GM15510 (cell line): ENCODE results near the gene CBR3.

Experiments used
- POLR2A ChIP-seq: IDR thresholded peaks from 3 replicates; pipeline ENCODE4 v1.6.1; 2011; ENCODE audit warnings: borderline replicate concordance; ENCODE audit not compliant: insufficient read length; ENCODE audit errors: extremely low read depth

CBR3 gene

GRCh38 chr21:36141513-36141925 lies 6.6 kb downstream of the CBR3 start:
- TF ChIP-seq POLR2A: no peak

DNA sequence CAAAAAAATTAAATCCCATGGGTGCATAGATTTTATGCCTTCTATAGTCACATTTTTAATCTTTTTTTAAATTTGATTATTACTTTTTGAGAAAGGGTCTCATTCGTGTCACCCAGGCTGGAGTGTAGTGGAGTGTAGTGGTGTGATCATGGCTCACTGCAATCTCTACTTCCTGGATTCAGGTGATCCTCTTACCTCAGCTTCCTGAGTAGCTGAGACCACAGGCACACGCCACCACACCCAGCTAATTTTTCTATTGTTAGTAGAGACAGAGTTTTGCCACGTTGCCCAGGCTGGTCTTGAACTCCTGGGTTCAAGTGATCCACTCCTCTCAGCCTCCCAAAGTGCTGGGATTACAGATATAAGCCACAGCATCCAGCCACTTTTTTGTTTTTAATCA lies 10.4 kb downstream of the CBR3 start:
- TF ChIP-seq POLR2A: no peak

GRCh38 chr21:36147911-36148310 lies 13.0 kb downstream of the CBR3 start:
- no peak for TF ChIP-seq POLR2A

DNA sequence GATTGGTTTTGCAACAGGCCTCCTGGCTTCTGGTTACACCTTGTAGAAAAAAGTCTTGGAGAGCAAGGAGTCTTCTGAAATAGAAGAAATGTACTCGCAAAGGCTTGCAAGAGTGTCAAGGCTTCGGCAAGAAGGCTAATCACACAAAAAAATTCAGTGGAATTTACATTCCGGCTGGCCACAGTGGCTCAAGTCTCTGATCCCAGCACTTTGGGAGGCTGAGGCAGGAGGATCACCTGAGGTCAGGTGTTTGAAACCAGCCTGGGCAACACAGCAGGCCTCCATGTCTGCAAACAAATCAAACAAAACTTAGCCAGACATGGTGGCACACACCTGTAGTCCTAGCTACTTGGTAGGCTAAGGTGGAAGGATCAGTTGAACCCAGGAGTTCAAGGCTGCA lies 14.0 kb downstream of the CBR3 start:
- TF ChIP-seq POLR2A: no peak

- TF ChIP-seq POLR2A: peak; percentile 24
These were observed 15.2 kb downstream of the CBR3 start for GRCh38 chr21:36149788-36150711.

DNA sequence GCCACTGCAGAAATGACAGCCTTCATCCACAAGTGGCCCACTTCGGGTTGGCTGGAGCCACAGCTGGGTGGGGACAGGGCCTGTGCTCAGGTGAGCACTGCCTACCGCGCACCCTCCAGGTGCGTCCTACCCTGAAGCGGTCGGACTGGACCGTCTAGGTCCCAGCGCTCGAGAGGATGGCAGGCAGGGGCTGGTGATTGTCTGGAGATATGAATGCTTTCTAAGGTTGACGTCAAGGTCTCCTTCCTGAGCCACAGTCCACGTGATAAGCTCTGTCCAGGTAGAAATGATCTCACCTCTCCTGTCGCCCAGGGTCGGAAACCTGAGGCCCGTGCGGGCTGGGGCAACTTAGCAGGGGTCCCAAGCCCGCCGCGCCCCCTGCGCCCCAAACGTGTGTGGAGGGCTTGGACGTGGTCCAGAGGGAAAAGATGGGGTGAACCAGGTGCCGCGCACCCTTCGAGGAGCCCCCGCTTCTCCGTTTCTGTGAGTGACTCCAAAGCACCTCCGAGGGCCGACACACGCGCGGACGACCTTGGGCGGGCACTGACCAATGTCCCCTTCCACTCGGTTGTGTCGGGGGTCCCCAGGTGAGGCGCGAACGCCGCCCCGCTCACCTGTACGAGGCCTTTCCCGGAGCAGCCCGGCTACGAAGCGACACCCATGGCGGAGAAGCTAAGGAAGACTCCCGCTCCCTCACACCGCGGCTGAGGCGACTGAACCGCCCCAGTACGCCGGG lies 20.9 kb downstream of the CBR3 start:
- peak; percentile 29 for TF ChIP-seq POLR2A

- TF ChIP-seq POLR2A: no peak
These were observed 21.5 kb downstream of the CBR3 start for GRCh38 chr21:36156339-36156814.

- TF ChIP-seq POLR2A: peak; percentile 61
These were observed 22.2 kb downstream of the CBR3 start, which contains the start of gene DOP1B for GRCh38 chr21:36156815-36157670. TSS of gene DOP1B (plus strand) at chr21:36156824. CDS start at chr21:36164734, 7,910 bp downstream.

GRCh38 chr21:36159356-36159921 lies 24.6 kb downstream of the CBR3 start:
- no peak for TF ChIP-seq POLR2A

DNA sequence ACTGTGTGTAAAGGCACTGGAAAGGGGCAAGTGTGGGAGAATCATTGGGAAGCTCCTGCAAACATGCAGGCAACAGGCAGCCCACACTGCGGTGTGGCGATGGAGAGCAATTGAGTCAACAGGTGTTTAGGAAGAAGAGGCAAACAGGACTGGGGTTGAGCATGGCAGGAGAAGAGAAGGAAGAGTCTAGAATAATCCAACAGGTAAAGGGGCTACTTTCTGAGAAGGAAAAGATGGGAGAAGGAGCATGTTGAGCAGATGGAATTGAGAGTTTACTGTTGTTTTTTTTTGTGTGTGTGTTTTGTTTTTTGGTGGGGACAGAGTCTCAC lies 25.9 kb downstream of the CBR3 start:
- no peak for TF ChIP-seq POLR2A

DNA sequence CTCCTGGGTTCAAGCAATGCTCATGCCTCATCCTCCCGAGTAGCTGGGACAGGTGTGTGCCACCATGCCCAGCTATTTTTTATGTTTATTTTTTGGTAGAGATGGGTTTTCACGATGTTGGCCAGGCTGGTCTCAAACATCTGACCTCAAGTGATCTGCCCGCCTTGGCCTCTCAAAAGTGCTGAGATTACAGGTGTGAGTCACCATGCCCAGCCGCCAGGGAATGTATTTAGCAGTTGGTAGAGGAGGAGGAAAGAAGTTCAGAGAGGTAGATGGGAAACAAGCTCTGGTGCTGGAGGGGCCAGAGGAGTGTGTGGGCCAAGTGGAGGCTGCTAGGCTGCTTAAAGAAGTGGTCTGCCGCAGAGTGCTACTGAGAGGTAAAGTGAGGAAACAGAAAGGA lies 27.8 kb downstream of the CBR3 start:
- no peak for TF ChIP-seq POLR2A

DNA sequence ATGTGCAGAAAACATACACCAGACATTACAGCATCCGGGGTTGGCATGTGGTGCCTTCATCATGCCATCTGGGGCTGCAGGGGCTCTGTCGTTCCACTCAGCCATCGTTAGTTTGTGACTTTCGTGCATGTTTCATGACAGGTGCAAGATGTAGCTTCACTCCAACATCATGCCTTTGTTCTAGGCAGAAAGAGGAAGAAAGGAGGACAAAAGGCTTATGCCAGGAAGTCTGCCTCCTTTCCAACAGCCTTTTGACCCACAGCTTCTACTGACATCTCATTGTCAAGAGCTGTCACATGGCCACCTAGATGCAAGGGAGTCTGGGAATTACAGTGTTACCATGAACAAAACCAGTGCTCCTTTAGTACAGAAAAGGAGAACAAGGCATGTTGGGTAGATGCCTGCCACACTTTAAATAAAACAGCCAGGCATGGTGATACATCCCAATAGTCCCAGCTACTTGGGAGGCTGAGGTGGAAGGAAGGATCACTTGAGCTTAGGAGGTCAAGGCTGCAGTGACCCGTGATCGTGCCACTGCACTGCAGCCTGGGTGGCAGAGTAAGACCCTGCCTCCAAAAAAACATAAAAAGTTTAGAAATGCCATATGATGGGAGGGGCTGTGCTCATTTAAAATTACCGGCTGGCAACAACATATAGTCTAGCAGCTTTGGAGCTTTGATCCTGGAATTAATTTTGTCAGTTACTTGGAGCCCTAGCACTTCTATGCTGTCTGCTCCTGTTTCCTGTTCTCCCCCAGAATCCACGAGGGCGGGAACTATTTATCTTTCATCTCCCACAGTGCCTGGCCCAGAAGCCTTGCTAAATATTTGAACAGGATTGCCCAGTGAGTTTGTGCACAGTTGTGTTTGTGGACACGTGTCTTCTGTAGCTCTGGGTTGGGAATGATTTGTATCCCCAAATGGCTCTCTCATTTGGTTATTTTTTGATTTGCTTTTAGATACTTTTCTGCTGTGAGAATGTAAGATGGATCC lies 29.2 kb downstream of the CBR3 start:
- TF ChIP-seq POLR2A: no peak

- TF ChIP-seq POLR2A: no peak
These were observed 30.5 kb downstream of the CBR3 start for GRCh38 chr21:36165356-36165755.

DNA sequence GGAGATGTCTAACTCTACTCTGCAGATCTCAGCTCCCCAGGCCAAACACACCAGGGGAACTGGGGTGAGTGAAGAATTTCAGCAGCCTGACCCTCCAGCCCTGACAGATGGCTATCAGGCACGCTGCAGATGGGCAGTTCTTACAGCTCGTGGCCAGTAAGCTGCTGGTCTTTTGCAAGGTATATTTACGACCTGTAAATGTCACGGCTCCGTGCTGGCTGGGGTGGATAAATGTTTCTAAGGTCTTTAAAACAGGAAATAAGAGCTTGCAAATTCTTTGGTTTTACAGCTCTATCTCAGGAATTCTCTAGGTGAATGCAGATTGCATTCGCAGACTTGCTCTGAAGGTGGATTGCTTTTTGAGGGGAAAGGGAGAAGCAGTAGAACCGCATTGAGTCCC lies 31.8 kb downstream of the CBR3 start:
- TF ChIP-seq POLR2A: no peak

DNA sequence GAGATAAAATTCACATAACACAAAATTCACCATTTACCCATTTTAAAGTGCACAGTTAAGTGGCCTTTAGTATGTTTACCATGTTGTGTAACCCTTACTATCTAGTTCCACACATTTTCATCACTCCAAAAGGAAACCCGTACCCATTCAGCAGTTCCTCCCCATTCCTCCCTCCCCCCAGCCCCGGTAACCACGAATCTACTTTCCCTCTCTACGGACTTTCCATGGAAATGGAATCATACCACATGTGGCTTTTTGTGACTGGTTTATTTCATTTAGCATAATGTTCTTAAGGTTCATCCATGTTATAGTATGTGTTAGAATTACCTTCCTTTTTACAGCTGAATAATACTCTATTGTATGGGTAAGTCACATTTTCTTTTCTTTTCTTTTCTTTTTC lies 32.7 kb downstream of the CBR3 start:
- TF ChIP-seq POLR2A: no peak
